HUES48 (cell line): ENCODE results near the gene SLC35B2.

ENCODE experiments used
- H3K27ac ChIP-seq: one replicate; pipeline ENCODE4 v1.7.0; 2013; ENCODE audit warnings: low read depth, low read length, inconsistent platforms
- H3K27me3 ChIP-seq: 2 replicates; pipeline ENCODE4 v1.6.1; 2013; ENCODE audit warnings: mild to moderate bottlenecking, low read length; ENCODE audit not compliant: control insufficient read depth, insufficient read depth
- H3K36me3 ChIP-seq: 2 replicates; pipeline ENCODE4 v1.6.1; 2013; ENCODE audit warnings: low read length; ENCODE audit not compliant: control insufficient read depth, insufficient read depth
- H3K4me1 ChIP-seq: 2 replicates; pipeline ENCODE4 v1.6.1; 2013; ENCODE audit warnings: mild to moderate bottlenecking, low read length; ENCODE audit not compliant: control insufficient read depth, insufficient read depth
- H3K4me3 ChIP-seq: 2 replicates; pipeline ENCODE4 v1.5.1; 2013; ENCODE audit warnings: mild to moderate bottlenecking, low read depth, low read length
- H3K9ac ChIP-seq: 2 replicates; pipeline ENCODE4 v1.6.1; 2013; ENCODE audit warnings: mild to moderate bottlenecking, low read depth, low read length, moderate library complexity
- H3K9me3 ChIP-seq: 2 replicates; pipeline ENCODE4 v1.6.1; 2013; ENCODE audit warnings: low read length; ENCODE audit not compliant: control insufficient read depth, insufficient read depth

SLC35B2 gene

DNA sequence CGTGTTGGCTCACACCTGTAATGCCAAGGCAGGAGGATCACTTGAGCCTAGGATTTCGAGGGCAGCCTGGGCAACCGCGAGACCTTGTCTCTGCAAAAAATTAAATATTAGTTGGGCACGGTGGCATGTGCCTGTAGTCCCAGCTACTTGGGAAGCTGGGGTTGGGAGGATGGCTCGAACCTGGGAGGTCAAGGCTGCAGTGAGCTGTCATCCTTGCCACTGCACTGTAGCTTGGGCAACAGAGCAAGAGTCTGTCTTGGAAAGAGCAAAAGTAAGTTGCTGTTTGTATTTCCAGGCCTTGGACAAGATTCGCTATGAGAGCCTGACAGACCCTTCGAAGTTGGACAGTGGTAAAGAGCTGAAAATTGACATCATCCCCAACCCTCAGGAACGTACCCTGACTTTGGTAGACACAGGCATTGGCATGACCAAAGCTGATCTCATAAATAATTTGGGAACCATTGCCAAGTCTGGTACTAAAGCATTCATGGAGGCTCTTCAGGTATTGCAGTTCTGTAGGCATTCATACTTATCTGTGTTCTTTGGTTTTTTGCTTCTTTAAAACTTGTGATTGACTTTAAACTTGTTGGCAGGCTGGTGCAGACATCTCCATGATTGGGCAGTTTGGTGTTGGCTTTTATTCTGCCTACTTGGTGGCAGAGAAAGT lies 8.1 kb downstream of the SLC35B2 start:
- Histone ChIP-seq H3K9ac (peak overlapping the region; percentile 99), H3K36me3 (peaks cover 66% of the 10 kb centered on the region), H3K4me3 (peak overlapping the region; percentile 95), H3K27ac (peak overlapping the region; percentile 96), H3K27me3 (no peaks in the 10 kb centered on the region), H3K4me1 (peaks cover 18% of the 10 kb centered on the region), H3K9me3 (no peaks in the 10 kb centered on the region)

DNA sequence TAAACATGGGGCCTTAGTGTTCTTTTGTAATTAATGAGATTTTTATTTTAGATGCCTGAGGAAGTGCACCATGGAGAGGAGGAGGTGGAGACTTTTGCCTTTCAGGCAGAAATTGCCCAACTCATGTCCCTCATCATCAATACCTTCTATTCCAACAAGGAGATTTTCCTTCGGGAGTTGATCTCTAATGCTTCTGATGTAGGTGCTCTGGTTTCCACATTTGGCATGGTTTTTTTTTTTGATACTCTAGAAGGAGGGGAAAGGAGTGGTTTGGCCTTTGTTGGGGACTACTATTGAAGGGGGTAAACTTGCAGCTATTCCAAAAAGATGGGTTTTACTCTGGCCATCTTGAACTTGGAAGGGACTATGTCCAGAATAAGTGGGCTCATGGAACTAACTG lies 8.7 kb downstream of the SLC35B2 start:
- Histone ChIP-seq H3K4me1 (peaks cover 18% of the 10 kb centered on the region), H3K4me3 (peak overlapping the region; percentile 95), H3K27me3 (no peaks in the 10 kb centered on the region), H3K27ac (peak overlapping the region; percentile 96), H3K9ac (peak overlapping the region; percentile 99), H3K36me3 (peaks cover 60% of the 10 kb centered on the region), H3K9me3 (no peaks in the 10 kb centered on the region)

DNA sequence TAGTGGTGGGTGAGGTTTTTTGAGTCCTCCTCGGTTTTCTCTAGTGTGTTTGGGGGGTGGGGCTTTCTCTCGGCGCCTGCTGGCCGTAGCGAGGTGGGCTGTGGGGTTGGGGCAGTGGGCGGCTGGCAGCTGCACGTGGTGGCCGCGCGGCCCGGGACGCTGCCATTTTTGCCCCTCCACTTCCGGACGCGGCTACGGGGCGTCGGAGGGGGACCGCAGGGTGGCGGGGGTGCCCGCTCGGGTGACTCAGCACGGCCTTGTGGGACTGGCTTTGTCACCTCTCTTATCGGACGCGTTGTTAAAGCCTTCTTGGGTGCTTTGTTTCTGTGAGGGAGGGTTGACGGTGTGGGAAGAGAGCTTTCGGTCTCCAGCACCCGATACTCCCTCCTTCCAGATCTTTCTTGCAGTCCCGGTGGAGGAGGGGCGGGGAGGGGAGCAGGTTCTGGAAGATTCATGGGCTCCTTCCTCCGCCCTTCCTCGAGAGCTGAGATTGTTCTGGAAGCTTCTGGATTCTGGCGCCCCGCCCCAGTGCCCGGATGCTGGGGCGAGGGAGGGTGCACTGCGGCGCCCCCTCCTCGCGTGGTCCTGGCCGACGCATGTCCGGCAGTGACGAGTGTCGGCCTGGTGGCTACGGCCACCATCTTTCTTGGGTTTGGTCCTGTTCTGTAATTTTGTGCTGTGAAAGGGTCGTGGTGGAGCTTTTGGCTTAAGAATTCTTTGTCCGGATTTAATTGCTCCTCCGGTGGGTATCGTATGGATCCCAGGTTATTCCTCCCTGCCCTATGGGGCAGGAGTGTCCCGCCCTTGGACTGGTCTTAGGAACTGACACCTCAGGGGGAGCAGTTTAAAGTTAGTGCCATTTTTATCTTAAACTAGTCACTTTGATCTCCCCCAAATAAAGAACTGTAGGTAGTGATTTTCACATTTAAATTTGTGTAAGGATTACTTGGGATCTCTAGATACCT lies 9.7 kb downstream of the SLC35B2 start:
- Histone ChIP-seq H3K4me1 (peaks cover 18% of the 10 kb centered on the region), H3K9me3 (no peaks in the 10 kb centered on the region), H3K27me3 (no peaks in the 10 kb centered on the region), H3K27ac (peak overlapping the region; percentile 96), H3K36me3 (peaks cover 50% of the 10 kb centered on the region), H3K4me3 (peak overlapping the region; percentile 95), H3K9ac (peak overlapping the region; percentile 99)

DNA sequence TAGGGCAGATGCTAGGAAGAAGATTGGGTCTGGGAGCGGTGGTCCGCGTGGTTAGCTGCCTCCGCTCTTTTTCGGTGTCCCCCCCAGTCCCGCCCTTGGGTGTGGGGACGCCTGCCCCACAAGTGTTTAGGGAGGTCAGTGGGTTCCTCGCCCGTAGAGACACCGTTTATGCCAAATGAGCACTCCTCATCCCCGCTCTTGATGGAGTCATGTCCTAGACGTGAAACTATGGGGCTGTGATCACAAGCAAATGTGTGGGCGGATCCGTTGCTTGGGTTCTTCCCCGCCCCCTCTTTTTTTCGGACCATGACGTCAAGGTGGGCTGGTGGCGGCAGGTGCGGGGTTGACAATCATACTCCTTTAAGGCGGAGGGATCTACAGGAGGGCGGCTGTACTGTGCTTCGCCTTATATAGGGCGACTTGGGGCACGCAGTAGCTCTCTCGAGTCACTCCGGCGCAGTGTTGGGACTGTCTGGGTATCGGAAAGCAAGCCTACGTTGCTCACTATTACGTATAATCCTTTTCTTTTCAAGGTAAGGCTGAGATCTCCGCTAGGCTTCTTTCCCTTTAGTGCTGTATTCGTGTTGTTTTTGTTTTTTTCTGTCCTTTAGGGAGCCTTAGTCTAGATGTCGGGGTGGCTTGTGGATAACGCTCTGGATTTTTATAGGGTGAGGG lies 10.5 kb downstream of the SLC35B2 start, which contains the start of gene HSP90AB1:
Gene HSP90AB1, plus strand, starts transcription at position 439 of the 675 bp plus-strand sequence. CDS start 1,529 bp downstream, outside the sequence.
- Histone ChIP-seq H3K27me3 (no peaks in the 10 kb centered on the region), H3K4me1 (peaks cover 18% of the 10 kb centered on the region), H3K9me3 (no peaks in the 10 kb centered on the region), H3K36me3 (peaks cover 42% of the 10 kb centered on the region), H3K4me3 (peak within 1 kb of the TSS; percentile 95), H3K9ac (peak within 1 kb of the TSS; percentile 99), H3K27ac (peak within 1 kb of the TSS; percentile 96)

DNA sequence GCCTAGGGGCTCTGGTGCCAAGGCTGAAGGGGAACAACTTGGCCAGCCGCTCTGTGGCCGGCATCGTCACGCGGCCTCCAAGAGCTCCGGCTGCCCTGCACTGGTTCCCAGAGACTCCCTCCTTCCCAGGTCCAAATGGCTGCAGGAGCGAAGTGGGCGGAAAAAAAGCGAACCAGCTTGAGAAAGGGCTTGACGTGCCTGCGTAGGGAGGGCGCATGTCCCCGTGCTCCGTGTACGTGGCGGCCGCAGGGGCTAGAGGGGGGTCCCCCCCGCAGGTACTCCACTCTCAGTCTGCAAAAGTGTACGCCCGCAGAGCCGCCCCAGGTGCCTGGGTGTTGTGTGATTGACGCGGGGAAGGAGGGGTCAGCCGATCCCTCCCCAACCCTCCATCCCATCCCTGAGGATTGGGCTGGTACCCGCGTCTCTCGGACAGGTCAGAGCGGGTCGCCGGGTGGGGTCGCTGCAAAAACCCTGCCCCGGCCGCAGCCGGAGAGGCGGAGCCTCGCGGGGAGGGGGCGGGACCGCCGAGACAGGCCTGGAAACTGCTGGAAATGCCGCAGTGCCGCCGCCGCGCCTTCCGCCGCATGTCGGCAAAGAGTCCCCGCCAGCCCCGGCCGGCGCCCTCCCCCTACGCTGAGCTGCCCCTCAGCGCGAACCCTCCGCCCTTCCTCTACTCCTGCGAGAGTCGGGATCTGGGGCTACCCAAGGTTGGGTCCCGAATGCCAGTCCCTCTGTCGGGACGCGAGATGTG lies 11.2 kb downstream of the SLC35B2 start:
- Histone ChIP-seq H3K4me3 (peak overlapping the region; percentile 95), H3K9ac (peak overlapping the region; percentile 84), H3K36me3 (peaks cover 35% of the 10 kb centered on the region), H3K27me3 (no peaks in the 10 kb centered on the region), H3K4me1 (peaks cover 18% of the 10 kb centered on the region), H3K9me3 (no peaks in the 10 kb centered on the region), H3K27ac (peak overlapping the region; percentile 96)

DNA sequence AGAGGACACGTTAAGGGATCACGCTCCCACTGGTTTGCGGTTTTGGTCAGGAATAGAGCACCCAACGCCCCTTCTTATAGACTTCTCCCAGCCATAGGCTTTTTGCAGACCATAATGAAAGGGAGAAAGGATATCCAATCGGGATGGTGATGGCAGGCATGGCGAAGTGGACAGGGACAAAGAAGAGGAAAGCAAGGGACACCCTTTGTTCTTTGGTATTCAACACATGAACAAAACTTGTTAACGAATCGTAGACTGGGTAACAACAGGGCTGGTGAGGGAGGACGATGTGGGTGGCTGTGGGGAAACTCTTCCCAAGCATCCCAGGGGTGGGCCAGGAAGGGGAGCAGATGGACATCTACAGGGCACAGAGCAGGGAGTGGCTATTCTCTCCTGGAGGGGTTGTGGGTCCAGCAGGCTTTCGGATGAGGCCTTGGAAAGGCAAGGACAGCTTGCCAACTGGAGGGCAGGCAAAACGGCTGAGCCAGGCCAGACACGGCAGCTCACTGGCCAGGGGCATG lies 11.9 kb downstream of the SLC35B2 start:
- Histone ChIP-seq H3K27ac (peak overlapping the region; percentile 48), H3K27me3 (no peaks in the 10 kb centered on the region), H3K4me1 (peaks cover 18% of the 10 kb centered on the region), H3K4me3 (peak overlapping the region; percentile 95), H3K9me3 (no peaks in the 10 kb centered on the region), H3K36me3 (peaks cover 29% of the 10 kb centered on the region), H3K9ac (peak overlapping the region; percentile 52)

DNA sequence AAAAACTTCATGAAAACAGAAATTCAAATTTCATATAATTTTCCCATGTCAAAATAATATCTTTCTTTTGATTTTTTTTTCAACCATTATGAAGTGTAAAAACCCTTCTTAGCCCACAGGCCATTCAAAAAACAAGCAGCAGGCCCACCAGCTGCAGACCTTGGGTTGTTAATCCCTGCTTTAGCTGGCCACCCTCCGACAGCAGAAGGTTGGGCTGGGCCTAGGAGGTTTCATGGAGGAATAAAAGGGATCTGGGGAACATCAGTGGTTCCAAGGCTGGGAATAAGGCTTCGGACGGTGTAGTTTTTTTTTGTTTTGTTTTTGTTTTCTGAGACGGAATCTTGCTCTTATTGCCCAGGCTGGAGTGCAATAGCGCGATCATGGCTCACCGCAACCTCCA lies 14.0 kb downstream of the SLC35B2 start:
- Histone ChIP-seq H3K36me3 (peaks cover 8% of the 10 kb centered on the region), H3K4me1 (peaks cover 10% of the 10 kb centered on the region), H3K9ac (no peak overlapping the region)

DNA sequence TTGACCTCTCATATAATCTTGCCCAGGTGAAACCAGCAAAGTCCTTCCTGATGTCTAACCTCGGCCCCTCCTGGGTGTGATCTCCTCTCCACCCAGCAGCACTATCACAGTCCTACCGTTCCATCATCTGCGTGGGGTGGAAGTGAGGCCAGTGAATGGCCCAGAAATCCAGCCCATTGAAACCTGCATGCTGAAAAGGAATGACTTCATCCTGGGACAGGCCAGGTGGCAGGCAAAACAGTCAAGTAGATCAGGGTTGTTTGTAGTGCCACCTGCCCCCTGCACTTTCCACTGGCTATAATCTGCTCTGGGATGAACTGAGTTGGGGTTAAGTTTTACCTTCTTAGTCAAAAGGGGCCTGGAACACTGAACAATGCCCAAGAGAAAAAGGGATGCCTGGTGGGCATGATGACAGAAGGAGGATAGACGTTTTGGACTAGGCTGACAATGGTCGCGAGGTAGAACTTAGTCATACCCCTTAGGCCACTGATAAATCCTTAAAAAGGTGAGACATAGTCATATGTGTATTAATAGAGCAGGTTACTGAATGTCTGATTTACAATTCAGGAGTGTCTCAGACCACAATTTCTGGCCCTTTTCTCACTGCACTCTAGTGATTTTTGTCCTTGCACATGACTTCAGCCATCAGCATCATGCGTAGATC lies 18.5 kb downstream of the SLC35B2 start:
- peaks cover 13% of the 10 kb centered on the region for H3K4me1 ChIP-seq
- no peak overlapping the region for H3K4me3 ChIP-seq
- H3K36me3 ChIP-seq = peaks cover 10% of the 10 kb centered on the region
- no peak overlapping the region for H3K27ac ChIP-seq
- H3K9ac ChIP-seq = no peak overlapping the region
- H3K27me3 ChIP-seq = peaks cover 10% of the 10 kb centered on the region; the same call in 1 of the 2 replicates
- no peaks in the 10 kb centered on the region for H3K9me3 ChIP-seq

More for the DNA sequence above, 14.0 kb downstream of the SLC35B2 start:
- Histone ChIP-seq H3K27ac (no peak overlapping the region), H3K27me3 (peaks cover 10% of the 10 kb centered on the region; the same call in 1 of the 2 replicates), H3K4me3 (no peak overlapping the region), H3K9me3 (no peaks in the 10 kb centered on the region)

DNA sequence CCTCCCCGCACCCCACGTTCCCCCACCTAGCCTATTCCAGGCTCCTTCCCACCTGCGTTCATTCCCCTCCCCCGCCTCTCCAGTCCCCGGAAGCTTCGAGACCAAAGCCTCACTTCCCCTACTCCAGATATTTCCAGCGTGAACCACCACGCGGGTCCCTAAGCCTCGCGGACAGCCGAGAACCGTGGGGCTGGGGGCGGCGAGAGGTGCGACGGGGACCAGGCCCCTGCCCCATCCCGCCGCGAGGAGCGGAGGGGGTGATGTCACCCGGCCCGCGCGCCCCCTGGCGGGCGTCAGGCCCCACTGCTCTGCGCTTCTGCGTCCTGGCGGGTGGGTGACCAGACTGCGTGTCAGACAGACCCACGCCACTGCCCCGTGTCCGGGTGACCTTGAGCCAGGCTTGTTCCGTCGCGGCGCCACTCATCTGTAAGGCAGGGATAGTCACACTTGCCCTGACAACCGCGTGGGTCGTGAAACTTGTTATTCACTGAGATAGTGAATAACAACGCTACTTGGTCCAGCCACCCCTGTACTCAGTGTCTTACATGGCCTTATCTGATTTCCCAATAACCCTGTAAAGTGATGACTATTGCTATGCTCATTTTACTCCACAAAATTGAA lies 19.4 kb downstream of the SLC35B2 start:
- Histone ChIP-seq H3K9me3 (no peaks in the 10 kb centered on the region), H3K27ac (peak overlapping the region; percentile 73), H3K27me3 (peaks cover 10% of the 10 kb centered on the region; the same call in 1 of the 2 replicates), H3K36me3 (peaks cover 19% of the 10 kb centered on the region), H3K4me3 (peak overlapping the region; percentile 67), H3K4me1 (peaks cover 13% of the 10 kb centered on the region), H3K9ac (peak overlapping the region; percentile 68; the same call in 1 of the 2 replicates)
